H1 (cell line): Measurements from ENCODE around the gene TFAP2B.

Source experiments
- BCL11A ChIP-seq, 2 experiments: IDR thresholded peaks; one replicate each; pipeline ENCODE4 v1.6.1; 2011; ENCODE audit warnings: low read depth in 2 of 2, low read length in 2 of 2, mild to moderate bottlenecking in 2 of 2
- CBX5 ChIP-seq: fragments of 300-800, 300-1000 bp; sonication (generic); IDR thresholded peaks from 2 replicates; pipeline ENCODE4 v1.7.1; 2016; ENCODE audit warnings: antibody characterized with exemption, low read length, low read depth
- CEBPB ChIP-seq: IDR thresholded peaks from 2 replicates; pipeline ENCODE4 v1.6.1; 2012; ENCODE audit warnings: low read depth, low read length
- EGR1 ChIP-seq: IDR thresholded peaks from 2 replicates; pipeline ENCODE4 v1.6.1; 2011; ENCODE audit warnings: low read depth, low read length, borderline replicate concordance
- EP300 ChIP-seq, 2 experiments: IDR thresholded peaks; 1 replicate in 1 of 2; 2 replicates in 1 of 2; pipeline ENCODE4 v1.6.1; 2011 to 2012; ENCODE audit warnings: low read depth in 2 of 2, low read length in 2 of 2, mild to moderate bottlenecking in 2 of 2, borderline replicate concordance in 1 of 2, inconsistent platforms in 1 of 2, moderate library complexity in 1 of 2
- MAX ChIP-seq: IDR thresholded peaks from 2 replicates; pipeline ENCODE4 v1.6.1; 2012; ENCODE audit warnings: inconsistent platforms
- RAD21 ChIP-seq, 2 experiments: IDR thresholded peaks in 1 of 2; conservative IDR thresholded peaks in 1 of 2; 2 replicates each; pipeline ENCODE4 v1.6.1; 2011; ENCODE audit warnings: low read depth in 2 of 2, low read length in 2 of 2, improper control_type of control experiment in 1 of 2, inconsistent platforms in 1 of 2, mild to moderate bottlenecking in 1 of 2, moderate library complexity in 1 of 2
- TEAD4 ChIP-seq: IDR thresholded peaks from 2 replicates; pipeline ENCODE4 v1.6.1; 2012; ENCODE audit warnings: low read depth, low read length, inconsistent platforms, mixed read lengths
- TF ChIP-seq, protein P1 (sequence below), 3 experiments: IDR thresholded peaks; 1 replicate in 2 of 3; 2 replicates in 1 of 3; pipeline versions ENCODE4 v1.5.1 to v1.6.1; 2011; ENCODE audit warnings: low read length in 3 of 3, mild to moderate bottlenecking in 3 of 3, inconsistent platforms in 2 of 3, low read depth in 1 of 3, moderate library complexity in 1 of 3; ENCODE audit not compliant: insufficient read depth in 1 of 3; ENCODE audit errors: control extremely low read depth in 1 of 3

DNA sequence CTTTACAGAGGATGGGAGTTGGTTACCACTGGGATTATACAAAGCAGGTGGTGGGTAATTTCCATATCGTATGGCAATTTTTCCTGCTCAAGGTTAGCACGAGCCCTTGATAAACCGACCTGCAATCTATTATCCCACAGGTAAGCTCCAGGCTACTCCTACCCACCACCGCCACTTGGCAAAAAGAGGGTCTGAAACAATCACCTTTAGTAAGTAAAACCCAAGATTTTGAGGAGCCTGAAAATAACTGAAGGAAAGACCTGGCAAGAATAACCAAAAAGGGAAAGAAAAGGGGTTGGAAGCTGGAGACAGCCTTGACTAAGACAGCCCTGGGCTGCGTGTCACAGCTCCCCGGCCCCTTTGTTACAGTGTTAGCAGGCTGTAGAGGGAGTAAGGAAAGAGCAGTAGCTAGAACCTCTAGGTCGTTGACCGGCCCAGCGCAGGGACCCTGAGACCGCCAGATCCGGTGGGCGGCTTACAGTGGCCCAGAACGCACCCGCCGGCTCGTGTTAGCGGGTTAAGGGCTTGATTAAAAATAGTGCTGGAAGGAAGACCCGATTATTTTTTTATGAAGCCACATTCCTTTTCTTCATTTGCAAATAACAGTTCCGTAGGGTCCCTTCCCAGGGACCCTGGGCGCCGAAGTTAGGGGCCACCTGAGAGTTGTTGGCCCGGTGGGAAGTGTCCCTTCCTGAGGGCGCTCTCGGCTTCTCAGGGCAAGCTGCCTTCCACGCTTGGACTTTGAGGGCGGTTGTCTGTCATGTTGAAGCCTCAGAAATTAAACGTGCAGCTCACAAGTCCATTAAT, 30.5 kb downstream of the TFAP2B start:
- TF ChIP-seq CEBPB (no peak), CBX5 (no peak), MAX (no peak), EP300 (IDR thresholded peaks at IDR 0.05; ENCODE audit: borderline replicate concordance in 1 of 2, low read depth in 2 of 2, low read length in 2 of 2) (no peak), BCL11A (IDR thresholded peaks at IDR 0.05; ENCODE audit: low read depth in 2 of 2, low read length in 2 of 2) (no peak), EGR1 (peak; percentile 31; the same call in 1 of the 2 replicates), RAD21 (IDR thresholded peaks at IDR 0.05 in 1 of 2, conservative IDR thresholded peaks at IDR 0.05 in 1 of 2; ENCODE audit: low read depth in 2 of 2, low read length in 2 of 2) (no peak; a peak in 1 of 4 replicates), TEAD4 (no peak)
- TF ChIP-seq, protein P1, sequence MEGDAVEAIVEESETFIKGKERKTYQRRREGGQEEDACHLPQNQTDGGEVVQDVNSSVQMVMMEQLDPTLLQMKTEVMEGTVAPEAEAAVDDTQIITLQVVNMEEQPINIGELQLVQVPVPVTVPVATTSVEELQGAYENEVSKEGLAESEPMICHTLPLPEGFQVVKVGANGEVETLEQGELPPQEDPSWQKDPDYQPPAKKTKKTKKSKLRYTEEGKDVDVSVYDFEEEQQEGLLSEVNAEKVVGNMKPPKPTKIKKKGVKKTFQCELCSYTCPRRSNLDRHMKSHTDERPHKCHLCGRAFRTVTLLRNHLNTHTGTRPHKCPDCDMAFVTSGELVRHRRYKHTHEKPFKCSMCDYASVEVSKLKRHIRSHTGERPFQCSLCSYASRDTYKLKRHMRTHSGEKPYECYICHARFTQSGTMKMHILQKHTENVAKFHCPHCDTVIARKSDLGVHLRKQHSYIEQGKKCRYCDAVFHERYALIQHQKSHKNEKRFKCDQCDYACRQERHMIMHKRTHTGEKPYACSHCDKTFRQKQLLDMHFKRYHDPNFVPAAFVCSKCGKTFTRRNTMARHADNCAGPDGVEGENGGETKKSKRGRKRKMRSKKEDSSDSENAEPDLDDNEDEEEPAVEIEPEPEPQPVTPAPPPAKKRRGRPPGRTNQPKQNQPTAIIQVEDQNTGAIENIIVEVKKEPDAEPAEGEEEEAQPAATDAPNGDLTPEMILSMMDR (IDR thresholded peaks at IDR 0.05; ENCODE audit: control extremely low read depth in 1 of 3, insufficient read depth in 1 of 3, low read depth in 1 of 3, low read length in 3 of 3), result no peak
